Mesothelial cell of epicardium (in vitro differentiated cells): Measurements from ENCODE around the gene IL1R1. TPM values are rescaled to one million over a fixed set of nuclear protein-coding genes. Genes with fewer than 3 reads are reported as not detected.
A peak's percentile ranks its signal among the peaks of the same experiment; 100 is the strongest.

Experiments used
- DNase-seq, 2 experiments: peaks; one replicate each; pipeline ENCODE4 v3.0.0; 2021; ENCODE audit warnings: low spot score in 2 of 2; ENCODE audit not compliant: unreplicated experiment in 2 of 2
- H3K27ac Mint-ChIP-seq: 2 replicates; pipeline ENCODE4 v1.8.0; 2021; ENCODE audit warnings: mixed read lengths
- H3K27me3 Mint-ChIP-seq: 2 replicates; pipeline ENCODE4 v1.8.0; 2021; ENCODE audit warnings: low read depth, mixed read lengths
- H3K36me3 Mint-ChIP-seq: 2 replicates; pipeline ENCODE4 v1.8.0; 2021; ENCODE audit warnings: mixed read lengths
- H3K4me1 Mint-ChIP-seq: 2 replicates; pipeline ENCODE4 v1.8.0; 2021; ENCODE audit warnings: mixed read lengths
- H3K4me3 Mint-ChIP-seq: 2 replicates; pipeline ENCODE4 v1.8.0; 2021; ENCODE audit warnings: mild to moderate bottlenecking, moderate library complexity, mixed read lengths
- H3K9me3 Mint-ChIP-seq: 2 replicates; pipeline ENCODE4 v1.8.0; 2021; ENCODE audit warnings: mixed read lengths
- total RNA-seq: library from RNA; stranded (reverse); gene quantifications from 3 replicates; pipeline ENCODE4 v1.2.1, GENCODE V29; 2021
- TF ChIP-seq, protein P1 (sequence below): fragments of 200-600 bp; sonication (generic); IDR thresholded peaks from one replicate; pipeline ENCODE4 v1.5.0; 2021; ENCODE audit warnings: antibody characterized with exemption; ENCODE audit not compliant: unreplicated experiment

Gene IL1R1
- total RNA-seq, 1 donor from 2014 or later, result 13.3 TPM

DNA sequence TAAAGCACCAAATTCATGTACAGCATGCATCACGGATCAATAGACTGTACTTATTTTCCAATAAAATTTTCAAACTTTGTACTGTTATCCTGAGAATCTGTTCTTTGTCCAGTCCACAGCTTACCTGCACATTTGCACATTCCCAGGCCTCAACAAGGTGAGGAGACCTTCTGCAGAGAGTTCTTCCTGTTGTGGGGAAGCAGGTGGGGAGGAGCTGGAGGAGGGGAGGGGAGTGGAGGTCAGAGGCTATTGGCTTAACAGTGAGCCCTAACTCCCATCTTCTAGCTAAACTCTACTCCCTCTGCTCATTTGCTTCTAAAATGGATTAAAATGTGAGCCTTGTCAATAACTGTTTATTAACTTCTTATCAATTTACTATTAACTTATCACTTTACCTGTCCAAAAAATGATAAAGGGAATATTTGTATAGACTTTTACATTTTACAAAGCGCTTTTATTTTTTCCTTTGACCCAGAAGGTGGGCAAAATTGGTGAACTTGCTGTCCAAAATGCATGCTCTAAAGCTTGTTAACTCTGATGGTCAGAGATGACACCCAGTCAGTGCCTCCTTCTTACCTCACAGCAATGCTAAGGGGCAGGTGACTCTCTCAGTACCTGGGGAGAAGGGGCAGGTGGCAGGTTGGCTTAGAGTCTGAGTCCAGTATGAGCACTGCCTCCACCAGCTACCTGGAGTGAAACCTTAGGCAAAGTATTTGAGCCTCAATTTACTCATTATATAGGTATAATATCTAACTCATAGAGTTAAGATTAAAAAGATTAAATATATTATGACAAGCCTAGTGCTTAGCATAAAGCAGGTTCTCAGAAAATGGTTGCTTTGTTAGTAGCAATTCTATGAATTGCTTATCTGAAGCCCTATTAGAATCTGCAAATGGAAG lies 37.5 kb downstream of the IL1R1 start:
- H3K4me1 Mint-ChIP-seq, result peaks cover 17% of the 10 kb centered on the region
- no peak for DNase-seq
- H3K36me3 Mint-ChIP-seq, result peaks cover 12% of the 10 kb centered on the region
- no peak overlapping the region for H3K27ac Mint-ChIP-seq
- no peaks in the 10 kb centered on the region for H3K9me3 Mint-ChIP-seq
- H3K27me3 Mint-ChIP-seq, result peaks cover 8% of the 10 kb centered on the region
- TF ChIP-seq, protein P1, sequence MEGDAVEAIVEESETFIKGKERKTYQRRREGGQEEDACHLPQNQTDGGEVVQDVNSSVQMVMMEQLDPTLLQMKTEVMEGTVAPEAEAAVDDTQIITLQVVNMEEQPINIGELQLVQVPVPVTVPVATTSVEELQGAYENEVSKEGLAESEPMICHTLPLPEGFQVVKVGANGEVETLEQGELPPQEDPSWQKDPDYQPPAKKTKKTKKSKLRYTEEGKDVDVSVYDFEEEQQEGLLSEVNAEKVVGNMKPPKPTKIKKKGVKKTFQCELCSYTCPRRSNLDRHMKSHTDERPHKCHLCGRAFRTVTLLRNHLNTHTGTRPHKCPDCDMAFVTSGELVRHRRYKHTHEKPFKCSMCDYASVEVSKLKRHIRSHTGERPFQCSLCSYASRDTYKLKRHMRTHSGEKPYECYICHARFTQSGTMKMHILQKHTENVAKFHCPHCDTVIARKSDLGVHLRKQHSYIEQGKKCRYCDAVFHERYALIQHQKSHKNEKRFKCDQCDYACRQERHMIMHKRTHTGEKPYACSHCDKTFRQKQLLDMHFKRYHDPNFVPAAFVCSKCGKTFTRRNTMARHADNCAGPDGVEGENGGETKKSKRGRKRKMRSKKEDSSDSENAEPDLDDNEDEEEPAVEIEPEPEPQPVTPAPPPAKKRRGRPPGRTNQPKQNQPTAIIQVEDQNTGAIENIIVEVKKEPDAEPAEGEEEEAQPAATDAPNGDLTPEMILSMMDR, result no peak
- no peak overlapping the region for H3K4me3 Mint-ChIP-seq

DNA sequence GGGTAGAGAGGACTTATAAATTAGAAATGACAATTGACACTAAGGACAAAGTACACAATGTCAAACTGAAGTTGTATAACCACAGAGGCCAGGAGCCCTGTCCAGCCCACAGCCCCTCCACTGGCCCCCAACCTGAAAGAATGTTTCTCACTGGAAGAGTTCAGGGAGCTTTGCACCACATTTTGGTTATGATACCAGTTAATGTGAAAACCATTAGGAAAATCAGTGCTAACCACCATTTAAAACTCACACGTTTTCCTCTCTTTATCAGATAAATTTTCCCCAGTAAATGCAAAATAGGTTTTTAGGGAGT lies 38.1 kb downstream of the IL1R1 start:
- Mint-ChIP-seq H3K27ac (no peak overlapping the region), H3K36me3 (peaks cover 12% of the 10 kb centered on the region)

DNA sequence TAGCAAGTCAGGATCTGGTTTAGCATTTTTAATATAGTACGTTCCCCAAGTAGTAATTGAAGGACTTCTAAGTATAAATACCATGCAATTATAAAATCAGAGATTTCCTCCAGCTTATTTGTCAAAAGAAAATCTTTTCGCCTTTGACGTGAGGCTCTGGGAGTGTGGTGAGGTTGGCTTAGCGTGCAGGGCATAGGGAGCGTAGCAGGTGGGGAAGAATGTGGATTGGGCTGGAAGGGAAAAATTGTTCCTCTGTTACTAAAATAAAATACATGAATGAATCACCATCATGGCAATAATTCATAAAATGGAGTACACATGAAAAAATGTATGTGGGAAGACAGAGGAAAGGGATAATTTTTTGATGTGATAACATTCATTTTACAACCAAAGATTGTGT lies 38.8 kb downstream of the IL1R1 start:
- no peaks in the 10 kb centered on the region for H3K9me3 Mint-ChIP-seq
- H3K27me3 Mint-ChIP-seq, result peaks cover 16% of the 10 kb centered on the region
- TF ChIP-seq, protein P1, result no peak
- peaks cover 17% of the 10 kb centered on the region for H3K4me1 Mint-ChIP-seq
- H3K36me3 Mint-ChIP-seq, result peaks cover 9% of the 10 kb centered on the region
- no peak for DNase-seq
- no peak overlapping the region for H3K27ac Mint-ChIP-seq
- H3K4me3 Mint-ChIP-seq, result no peak overlapping the region

More for the DNA sequence above, 38.1 kb downstream of the IL1R1 start:
- TF ChIP-seq, protein P1, result no peak
- Mint-ChIP-seq H3K9me3 (no peaks in the 10 kb centered on the region), H3K27me3 (peaks cover 13% of the 10 kb centered on the region), H3K4me3 (no peak overlapping the region), H3K4me1 (peaks cover 17% of the 10 kb centered on the region)
- DNase-seq, result no peak

DNA sequence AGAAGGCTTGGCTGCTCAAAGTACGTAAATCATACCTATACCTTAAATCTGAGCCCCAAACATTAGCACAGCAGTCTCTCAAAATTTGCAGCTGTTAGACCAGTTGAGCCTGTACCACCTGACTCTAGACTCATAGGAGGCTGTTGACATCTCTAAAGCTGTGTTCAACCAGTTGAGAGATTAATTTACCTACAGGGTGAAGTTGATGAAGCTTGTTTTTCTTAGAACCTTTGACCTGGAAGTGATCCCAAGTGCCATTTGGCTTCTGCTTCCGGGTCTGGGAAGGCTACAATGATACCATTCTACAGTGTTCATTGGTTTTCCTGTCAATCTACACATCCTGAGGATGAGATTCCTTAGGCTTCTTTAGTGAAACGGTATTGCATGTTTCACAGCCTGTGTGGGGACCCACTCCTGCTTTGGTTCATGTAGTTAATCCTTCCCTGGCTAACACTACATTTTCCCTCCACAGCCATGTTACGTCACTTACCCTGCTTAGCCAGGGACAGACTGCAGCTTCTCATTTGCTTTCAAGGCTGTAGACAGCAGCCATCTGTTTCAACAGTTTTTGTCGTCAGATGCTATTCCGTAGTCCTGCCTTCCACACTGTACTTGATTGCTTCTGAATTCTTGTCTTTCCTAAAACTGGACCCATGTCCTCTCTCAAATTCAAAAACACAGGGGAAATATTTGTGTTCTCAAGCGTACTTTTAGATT lies 39.5 kb downstream of the IL1R1 start:
- H3K36me3 Mint-ChIP-seq, result peaks cover 5% of the 10 kb centered on the region
- H3K27ac Mint-ChIP-seq, result peak overlapping the region; percentile 11
- H3K27me3 Mint-ChIP-seq, result peaks cover 22% of the 10 kb centered on the region
- H3K9me3 Mint-ChIP-seq, result no peaks in the 10 kb centered on the region
- DNase-seq, result no peak
- TF ChIP-seq, protein P1, result no peak
- H3K4me1 Mint-ChIP-seq, result peaks cover 17% of the 10 kb centered on the region
- no peak overlapping the region for H3K4me3 Mint-ChIP-seq

DNA sequence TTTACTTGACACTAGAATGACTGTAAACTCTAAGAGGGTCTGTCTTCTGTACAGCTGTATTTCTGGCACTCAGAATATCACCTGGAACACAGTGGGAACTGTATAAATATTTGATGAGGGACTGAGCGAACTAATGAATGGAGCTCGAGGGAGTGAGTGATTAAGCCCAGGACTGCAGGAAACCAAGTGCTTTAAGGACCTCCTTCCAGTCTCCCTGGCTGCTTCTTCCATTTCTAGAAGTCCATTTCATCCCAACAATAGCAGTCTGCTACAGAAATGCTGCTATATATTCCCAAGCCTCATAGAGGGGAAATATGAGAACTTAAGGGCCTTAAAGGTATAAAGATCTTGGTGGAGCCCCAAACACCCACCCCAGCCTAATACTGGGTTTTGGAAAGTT lies 41.5 kb downstream of the IL1R1 start:
- Mint-ChIP-seq H3K27me3 (peaks cover 35% of the 10 kb centered on the region), H3K27ac (no peak overlapping the region), H3K4me3 (no peak overlapping the region), H3K4me1 (peaks cover 21% of the 10 kb centered on the region), H3K36me3 (no peaks in the 10 kb centered on the region), H3K9me3 (no peaks in the 10 kb centered on the region)
- TF ChIP-seq, protein P1, result no peak
- DNase-seq, result no peak
